ENCODE results near the gene TBC1D2. TPM values are rescaled to one million over a fixed set of nuclear protein-coding genes. Genes with fewer than 3 reads are reported as not detected.

The TBC1D2 gene
- total RNA-seq, 1 experiment from 2014 or later: 11.1 TPM

DNA sequence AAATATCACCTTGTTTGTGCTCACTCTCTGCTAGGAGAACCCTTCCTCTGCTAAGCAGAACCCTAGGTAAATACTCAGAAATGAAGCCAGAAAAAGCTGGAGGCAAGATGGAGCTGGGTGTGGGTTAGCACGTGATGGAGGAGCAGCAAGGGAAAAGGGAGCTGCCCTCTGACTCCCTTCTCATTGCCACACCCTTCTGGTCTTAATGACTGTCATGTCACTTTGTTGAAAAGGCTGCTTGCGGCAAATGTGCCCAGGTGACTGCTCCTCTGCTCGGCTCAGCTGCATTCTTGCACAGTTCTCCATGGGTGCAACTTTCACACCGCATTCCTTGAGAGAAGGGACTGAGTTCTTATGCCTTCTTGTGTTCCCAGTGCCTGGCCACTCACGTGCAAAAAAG is 36.4 kb upstream of the TBC1D2 start:
- Mint-ChIP-seq H3K4me3 (no peak overlapping the region), H3K4me1 (peaks cover 29% of the 10 kb centered on the region), H3K9me3 (no peaks in the 10 kb centered on the region), H3K27me3 (ENCODE audit: low read depth) (peaks cover 2% of the 10 kb centered on the region; the same call in 1 of the 2 replicates), H3K27ac (no peak overlapping the region), H3K36me3 (no peaks in the 10 kb centered on the region)
- TF ChIP-seq FOXK1 (CRISPR knock-in tag; IDR thresholded peaks at IDR 0.05) (no peak), SMAD4 (CRISPR knock-in tag; IDR thresholded peaks at IDR 0.05) (no peak), MLX (CRISPR knock-in tag; IDR thresholded peaks at IDR 0.05) (no peak), ZBTB21 (CRISPR knock-in tag; IDR thresholded peaks at IDR 0.05; ENCODE audit: borderline replicate concordance) (no peak), IRF2 (CRISPR knock-in tag; IDR thresholded peaks at IDR 0.05; ENCODE audit: borderline replicate concordance, low read depth) (no peak), ZNF671 (CRISPR knock-in tag; IDR thresholded peaks at IDR 0.05) (no peak)
- ChIA-PET POLR2A (no interaction called here), CTCF (interaction anchor here (1.2 to 1.4 kb wide), 2 partner anchors 36 to 245 kb away, joined by 3 to 4 read pairs; no protein-coding TSS in a partner anchor)
- no peak for ATAC-seq
- no peak for DNase-seq (ENCODE audit: low spot score)

DNA sequence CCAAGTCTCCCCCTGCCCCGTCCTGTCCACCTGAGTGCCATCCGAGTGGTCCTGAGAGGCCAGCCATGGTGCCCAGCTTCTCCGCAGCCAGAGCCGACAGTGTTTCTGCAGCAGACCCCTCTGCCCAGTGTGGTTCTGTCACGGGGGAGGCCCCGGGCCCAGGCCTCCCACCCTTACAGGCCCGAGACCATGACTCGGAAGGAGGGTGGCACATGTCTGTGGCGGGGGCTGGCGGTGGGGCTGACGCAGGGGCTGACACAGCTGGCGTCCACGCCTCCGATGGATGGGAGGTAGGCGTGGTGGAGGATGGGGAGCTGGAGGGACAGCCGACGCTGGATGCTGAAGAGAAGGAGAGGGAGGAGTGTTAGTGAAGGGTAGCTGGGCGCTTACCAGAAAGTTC is 35.0 kb upstream of the TBC1D2 start:
- Mint-ChIP-seq H3K9me3 (no peaks in the 10 kb centered on the region), H3K27me3 (ENCODE audit: low read depth) (peaks cover 2% of the 10 kb centered on the region; the same call in 1 of the 2 replicates), H3K4me1 (peaks cover 29% of the 10 kb centered on the region), H3K4me3 (no peak overlapping the region), H3K36me3 (no peaks in the 10 kb centered on the region), H3K27ac (no peak overlapping the region)
- TF ChIP-seq E2F1 (CRISPR knock-in tag; IDR thresholded peaks at IDR 0.05) (no peak), NFYB (CRISPR knock-in tag; conservative IDR thresholded peaks at IDR 0.05; ENCODE audit: low read depth) (no peak), FOXK1 (CRISPR knock-in tag; IDR thresholded peaks at IDR 0.05) (no peak), ZSCAN18 (CRISPR knock-in tag; IDR thresholded peaks at IDR 0.05) (no peak), SOX15 (CRISPR knock-in tag; IDR thresholded peaks at IDR 0.05) (no peak), NR1H2 (CRISPR knock-in tag; IDR thresholded peaks at IDR 0.05) (no peak), ZNF232 (CRISPR knock-in tag; IDR thresholded peaks at IDR 0.05) (no peak), FOXP1 (CRISPR knock-in tag; IDR thresholded peaks at IDR 0.05; ENCODE audit: borderline replicate concordance) (no peak), ZNF532 (CRISPR knock-in tag; IDR thresholded peaks at IDR 0.05; ENCODE audit: borderline replicate concordance) (no peak), ZNF281 (CRISPR knock-in tag; IDR thresholded peaks at IDR 0.05) (no peak), JAZF1 (CRISPR knock-in tag; IDR thresholded peaks at IDR 0.05) (no peak), CBFB (CRISPR knock-in tag; IDR thresholded peaks at IDR 0.05; ENCODE audit: low read depth) (no peak), MXD4 (CRISPR knock-in tag; IDR thresholded peaks at IDR 0.05; ENCODE audit: borderline replicate concordance) (no peak)
- TF ChIP-seq, protein P1, sequence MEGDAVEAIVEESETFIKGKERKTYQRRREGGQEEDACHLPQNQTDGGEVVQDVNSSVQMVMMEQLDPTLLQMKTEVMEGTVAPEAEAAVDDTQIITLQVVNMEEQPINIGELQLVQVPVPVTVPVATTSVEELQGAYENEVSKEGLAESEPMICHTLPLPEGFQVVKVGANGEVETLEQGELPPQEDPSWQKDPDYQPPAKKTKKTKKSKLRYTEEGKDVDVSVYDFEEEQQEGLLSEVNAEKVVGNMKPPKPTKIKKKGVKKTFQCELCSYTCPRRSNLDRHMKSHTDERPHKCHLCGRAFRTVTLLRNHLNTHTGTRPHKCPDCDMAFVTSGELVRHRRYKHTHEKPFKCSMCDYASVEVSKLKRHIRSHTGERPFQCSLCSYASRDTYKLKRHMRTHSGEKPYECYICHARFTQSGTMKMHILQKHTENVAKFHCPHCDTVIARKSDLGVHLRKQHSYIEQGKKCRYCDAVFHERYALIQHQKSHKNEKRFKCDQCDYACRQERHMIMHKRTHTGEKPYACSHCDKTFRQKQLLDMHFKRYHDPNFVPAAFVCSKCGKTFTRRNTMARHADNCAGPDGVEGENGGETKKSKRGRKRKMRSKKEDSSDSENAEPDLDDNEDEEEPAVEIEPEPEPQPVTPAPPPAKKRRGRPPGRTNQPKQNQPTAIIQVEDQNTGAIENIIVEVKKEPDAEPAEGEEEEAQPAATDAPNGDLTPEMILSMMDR (IDR thresholded peaks at IDR 0.05): no peak
- TF ChIP-seq, protein P2, sequence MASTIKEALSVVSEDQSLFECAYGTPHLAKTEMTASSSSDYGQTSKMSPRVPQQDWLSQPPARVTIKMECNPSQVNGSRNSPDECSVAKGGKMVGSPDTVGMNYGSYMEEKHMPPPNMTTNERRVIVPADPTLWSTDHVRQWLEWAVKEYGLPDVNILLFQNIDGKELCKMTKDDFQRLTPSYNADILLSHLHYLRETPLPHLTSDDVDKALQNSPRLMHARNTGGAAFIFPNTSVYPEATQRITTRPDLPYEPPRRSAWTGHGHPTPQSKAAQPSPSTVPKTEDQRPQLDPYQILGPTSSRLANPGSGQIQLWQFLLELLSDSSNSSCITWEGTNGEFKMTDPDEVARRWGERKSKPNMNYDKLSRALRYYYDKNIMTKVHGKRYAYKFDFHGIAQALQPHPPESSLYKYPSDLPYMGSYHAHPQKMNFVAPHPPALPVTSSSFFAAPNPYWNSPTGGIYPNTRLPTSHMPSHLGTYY (CRISPR knock-in tag; IDR thresholded peaks at IDR 0.05): no peak
- POLR2A ChIA-PET: interaction anchor here (1.0 kb wide), 1 partner anchor 98 kb away, joined by 3 read pairs; the partner anchor contains the start of gene CORO2A
- no peak for DNase-seq (ENCODE audit: low spot score)
- CTCF ChIA-PET: interaction anchor here (0.7 to 2.1 kb wide), 3 partner anchors 13 to 49 kb away, joined by 3 to 5 read pairs (median 3); no protein-coding TSS in a partner anchor
- ATAC-seq: no peak

All from WTC11 (cell line).